Ishikawa (cell line): Measurements from ENCODE around the gene SLC13A5.

Experiments used
- CEBPB ChIP-seq: IDR thresholded peaks from 2 replicates; pipeline ENCODE4 v1.6.1; 2012
- CREB1 ChIP-seq: IDR thresholded peaks from 2 replicates; pipeline ENCODE4 v1.6.1; 2012; ENCODE audit warnings: low read depth
- EP300 ChIP-seq: IDR thresholded peaks from 2 replicates; pipeline ENCODE4 v1.6.1; 2012; ENCODE audit warnings: borderline replicate concordance
- MAX ChIP-seq: IDR thresholded peaks from 2 replicates; pipeline ENCODE4 v1.6.1; 2012
- REST ChIP-seq: IDR thresholded peaks from 2 replicates; pipeline ENCODE4 v1.6.1; 2012; ENCODE audit warnings: low read depth, mild to moderate bottlenecking
- TAF1 ChIP-seq: IDR thresholded peaks from 2 replicates; pipeline ENCODE4 v1.6.1; 2012; ENCODE audit warnings: low read depth, mild to moderate bottlenecking
- YY1 ChIP-seq: IDR thresholded peaks from 2 replicates; pipeline ENCODE4 v1.6.1; 2012; ENCODE audit warnings: low read depth

GRCh38 chr17:6699997-6700947 lies 12.9 kb downstream of the SLC13A5 start:
- no peak for TF ChIP-seq YY1
- no peak for TF ChIP-seq TAF1
- TF ChIP-seq EP300: no peak
- no peak for TF ChIP-seq CREB1
- no peak for TF ChIP-seq CEBPB
- no peak for TF ChIP-seq MAX
- TF ChIP-seq REST: no peak
